GM10266 (cell line): ENCODE results near the gene RAD51B.

Experiments used
- DNase-seq: peaks from one replicate; pipeline ENCODE4 v3.0.0; 2012; ENCODE audit errors: extremely low spot score
- TF ChIP-seq, protein P1 (sequence below): IDR thresholded peaks from 2 replicates; pipeline ENCODE4 v1.5.1; 2012; ENCODE audit warnings: mild to moderate bottlenecking, low read depth; ENCODE audit not compliant: control insufficient read depth, insufficient read depth; ENCODE audit errors: missing control alignments

RAD51B gene

DNA sequence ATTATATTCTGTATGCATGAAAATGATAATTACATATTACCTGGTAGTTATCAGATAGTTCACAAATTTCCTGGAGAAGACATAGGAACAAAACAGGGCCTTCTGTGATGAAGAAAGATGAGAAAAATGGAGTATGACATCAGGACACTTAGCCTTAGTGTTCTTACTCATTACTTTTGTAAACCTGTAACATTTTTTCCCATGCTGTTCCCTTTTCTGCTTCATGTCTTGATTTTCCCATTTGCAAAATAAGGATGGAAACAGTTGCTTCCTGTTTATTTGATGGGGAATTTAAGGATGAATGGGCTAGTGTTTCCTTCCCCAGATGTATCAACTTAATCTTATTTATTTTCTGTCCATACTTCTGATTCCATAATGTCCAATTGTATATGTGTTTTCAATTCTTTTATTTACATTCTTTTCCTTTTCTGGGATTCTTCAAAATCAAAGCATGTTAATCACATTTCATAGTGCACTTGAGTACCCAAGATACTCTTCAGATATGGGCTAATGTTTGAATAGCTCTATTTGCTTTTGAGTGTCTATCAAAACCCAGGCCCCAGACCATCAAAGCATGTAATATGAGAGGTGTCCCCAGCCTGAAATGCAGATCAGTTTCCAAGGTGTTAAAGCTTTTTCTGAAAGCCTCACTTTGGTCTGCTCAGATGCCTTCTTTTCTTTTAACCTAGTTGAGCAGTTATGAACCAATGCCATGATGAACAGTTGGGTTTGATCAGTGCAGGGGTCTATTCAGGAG is 260.5 kb downstream of the RAD51B start:
- TF ChIP-seq, protein P1, sequence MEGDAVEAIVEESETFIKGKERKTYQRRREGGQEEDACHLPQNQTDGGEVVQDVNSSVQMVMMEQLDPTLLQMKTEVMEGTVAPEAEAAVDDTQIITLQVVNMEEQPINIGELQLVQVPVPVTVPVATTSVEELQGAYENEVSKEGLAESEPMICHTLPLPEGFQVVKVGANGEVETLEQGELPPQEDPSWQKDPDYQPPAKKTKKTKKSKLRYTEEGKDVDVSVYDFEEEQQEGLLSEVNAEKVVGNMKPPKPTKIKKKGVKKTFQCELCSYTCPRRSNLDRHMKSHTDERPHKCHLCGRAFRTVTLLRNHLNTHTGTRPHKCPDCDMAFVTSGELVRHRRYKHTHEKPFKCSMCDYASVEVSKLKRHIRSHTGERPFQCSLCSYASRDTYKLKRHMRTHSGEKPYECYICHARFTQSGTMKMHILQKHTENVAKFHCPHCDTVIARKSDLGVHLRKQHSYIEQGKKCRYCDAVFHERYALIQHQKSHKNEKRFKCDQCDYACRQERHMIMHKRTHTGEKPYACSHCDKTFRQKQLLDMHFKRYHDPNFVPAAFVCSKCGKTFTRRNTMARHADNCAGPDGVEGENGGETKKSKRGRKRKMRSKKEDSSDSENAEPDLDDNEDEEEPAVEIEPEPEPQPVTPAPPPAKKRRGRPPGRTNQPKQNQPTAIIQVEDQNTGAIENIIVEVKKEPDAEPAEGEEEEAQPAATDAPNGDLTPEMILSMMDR: no peak
- DNase-seq: no peak

DNA sequence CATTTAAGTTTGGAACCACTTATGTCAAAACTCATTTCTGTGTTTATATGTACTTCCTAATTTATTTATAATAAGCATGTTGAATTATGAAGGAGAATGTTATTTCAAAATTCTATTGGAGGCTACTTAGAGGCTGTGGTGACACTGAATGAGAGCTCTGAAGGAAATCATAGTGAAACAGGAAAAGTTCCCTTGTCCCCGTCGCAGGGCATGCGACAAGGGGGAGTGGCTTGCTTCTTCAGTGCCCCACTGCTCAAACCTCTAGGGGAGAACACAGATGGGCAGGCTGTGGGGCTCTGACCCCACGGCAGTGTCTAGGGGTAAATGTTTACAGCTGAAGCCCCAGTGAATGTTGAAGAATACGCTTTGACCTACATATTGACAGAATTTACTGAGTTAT is 261.9 kb downstream of the RAD51B start:
- TF ChIP-seq, protein P1: no peak
- DNase-seq: no peak

DNA sequence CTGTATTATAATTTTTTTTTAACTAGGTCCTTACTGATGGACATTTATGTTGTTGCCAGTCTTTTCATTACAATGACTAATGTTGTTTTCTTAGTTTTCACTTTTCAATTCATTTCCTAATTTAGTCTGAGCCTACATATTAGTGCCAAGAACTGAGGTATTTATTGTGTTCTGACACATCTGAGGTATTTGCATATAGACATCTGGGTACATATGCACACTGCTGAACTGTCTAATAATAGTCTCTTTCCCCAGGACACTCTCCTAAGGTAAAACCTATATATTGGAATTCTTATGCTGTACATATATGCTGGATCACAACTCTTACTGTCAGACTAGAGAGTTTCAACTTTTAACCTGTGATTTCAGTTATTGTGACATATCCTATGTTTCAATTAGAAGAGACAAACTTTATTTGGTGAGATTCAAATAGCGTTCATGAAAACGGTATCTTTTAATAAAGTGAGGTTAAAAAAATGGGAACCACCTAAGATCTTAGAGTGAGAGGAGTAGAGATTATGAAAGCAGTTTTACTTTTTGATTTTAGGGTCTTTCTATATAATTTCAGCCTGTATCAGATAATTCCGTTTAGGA is 263.2 kb downstream of the RAD51B start:
- TF ChIP-seq, protein P1: no peak
- no peak for DNase-seq

DNA sequence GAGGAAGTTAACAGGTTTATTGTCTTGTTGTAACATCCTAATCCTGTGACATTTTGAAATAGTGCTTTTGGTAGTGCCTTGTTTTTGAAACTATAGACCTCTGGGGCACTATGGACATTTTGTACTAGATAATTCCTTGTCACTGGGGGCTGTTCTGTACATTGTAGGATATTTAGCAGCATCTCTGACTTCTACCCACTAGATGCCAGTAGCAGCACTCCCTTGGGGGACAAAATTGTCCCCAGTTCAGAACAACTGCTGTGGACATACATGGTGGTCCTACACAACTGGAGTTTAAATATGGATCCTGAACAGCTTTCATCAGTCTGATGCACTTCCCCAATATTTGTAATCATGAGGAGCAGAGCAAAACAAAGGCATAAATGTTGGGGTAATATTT is 264.7 kb downstream of the RAD51B start:
- no peak for DNase-seq
- TF ChIP-seq, protein P1: no peak

DNA sequence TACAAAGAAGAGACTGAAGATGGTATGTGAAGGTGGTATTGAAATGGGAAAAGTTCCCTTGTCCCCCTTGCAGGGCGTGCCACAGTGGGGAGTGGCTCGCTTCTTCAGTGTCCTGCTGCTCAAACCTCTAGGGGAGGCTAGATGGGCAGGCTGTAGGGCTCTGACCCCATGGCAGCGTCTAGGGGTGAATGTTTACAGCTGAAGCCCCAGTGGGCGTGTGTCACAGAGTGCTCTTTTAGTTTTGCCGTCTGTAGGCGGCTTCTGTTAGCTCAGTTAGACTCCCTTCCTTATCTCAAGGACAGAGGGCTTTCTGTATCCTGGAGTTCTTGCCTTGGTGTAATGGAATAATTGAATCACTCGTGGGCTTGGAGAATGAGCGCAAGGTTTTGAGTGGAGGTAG is 266.2 kb downstream of the RAD51B start:
- no peak for DNase-seq
- TF ChIP-seq, protein P1: no peak

DNA sequence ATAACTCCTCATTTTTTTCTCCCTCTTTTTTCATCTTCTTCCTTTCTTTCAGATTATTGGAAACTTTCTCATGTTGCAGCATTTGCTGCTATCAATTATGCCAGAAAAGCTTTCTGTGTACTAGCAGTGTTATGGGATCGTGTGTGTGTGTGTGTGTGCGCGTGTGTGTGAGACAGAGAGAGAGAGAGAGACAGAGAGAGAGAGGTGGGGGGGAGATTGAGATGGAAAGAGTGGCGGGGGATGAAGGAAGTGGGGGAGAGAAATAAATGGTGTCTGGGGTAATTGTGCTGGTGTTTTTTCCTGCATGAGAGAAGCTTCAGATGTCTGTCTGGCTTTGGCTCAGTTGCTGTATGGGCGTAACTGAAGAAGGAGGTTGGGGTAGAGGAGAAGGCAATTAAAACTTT is 268.9 kb downstream of the RAD51B start:
- TF ChIP-seq, protein P1: no peak
- no peak for DNase-seq

DNA sequence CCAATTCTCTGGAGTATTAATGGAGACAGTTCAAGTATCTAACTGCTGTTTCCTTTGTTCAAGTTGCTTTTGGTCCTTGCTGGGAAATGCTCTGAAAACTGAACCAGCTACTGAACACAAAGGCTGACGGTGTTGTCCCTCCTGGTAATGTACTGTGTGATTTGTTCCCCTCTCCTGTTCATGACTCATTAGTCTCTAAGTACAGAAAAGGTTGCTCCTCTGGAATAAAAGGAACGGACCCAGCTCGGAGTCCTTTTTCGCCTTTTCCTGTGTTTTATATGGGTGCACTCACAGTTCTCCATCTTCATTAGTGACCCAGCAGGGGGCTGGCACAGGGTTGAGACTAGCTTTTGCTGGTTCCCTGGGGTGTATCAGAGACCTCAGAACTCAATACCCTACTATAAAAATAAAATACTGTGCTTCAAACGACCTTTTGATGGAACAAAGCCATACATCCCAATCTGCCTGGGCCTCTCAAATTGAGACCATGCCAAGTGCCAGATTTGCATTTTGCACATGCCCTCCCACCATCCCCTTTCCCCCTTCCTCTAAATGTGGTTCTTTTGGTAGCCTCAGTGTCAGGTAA is 269.7 kb downstream of the RAD51B start:
- no peak for DNase-seq
- TF ChIP-seq, protein P1: no peak
